Measurements from ENCODE around the gene PCDH9. TPM values are rescaled to one million over a fixed set of nuclear protein-coding genes. Genes with fewer than 3 reads are reported as not detected.

The PCDH9 gene
- total RNA-seq, 1 donor from 2014 or later, result 10.4 TPM

GRCh38 chr13:66275416-66275815, 954.7 kb downstream of the PCDH9 start:
- Histone ChIP-seq H3K4me1 (ENCODE audit: insufficient read depth, low read length) (no peaks in the 10 kb centered on the region), H3K9me3 (ENCODE audit: insufficient read depth, low read depth, low read length) (peaks cover 6% of the 10 kb centered on the region), H2AFZ (ENCODE audit: low read depth, low read length) (no peak overlapping the region), H3K27me3 (ENCODE audit: insufficient read depth, low read length) (no peaks in the 10 kb centered on the region), H3K27ac (ENCODE audit: low read depth, low read length) (no peak overlapping the region), H3K4me3 (ENCODE audit: insufficient read depth, low read depth, low read length) (no peak overlapping the region), H4K20me1 (ENCODE audit: insufficient read depth, low read length) (no peaks in the 10 kb centered on the region), H3K9ac (ENCODE audit: low read length) (no peak overlapping the region), H3K4me2 (ENCODE audit: low read length) (no peak overlapping the region), H3K36me3 (ENCODE audit: insufficient read depth, low read length) (no peaks in the 10 kb centered on the region), H3K79me2 (ENCODE audit: insufficient read depth, low read length) (no peaks in the 10 kb centered on the region)
- no peaks in the 10 kb centered on the region for H3K27me3 Mint-ChIP-seq (ENCODE audit: low read depth, unreplicated experiment)
- DNase-seq (ENCODE audit: low read depth) (no peak), FAIRE-seq (no peak)
- no peak overlapping the region for H3K27ac Mint-ChIP-seq (ENCODE audit: unreplicated experiment)
- H3K9me3 Mint-ChIP-seq (ENCODE audit: unreplicated experiment), result peaks cover 10% of the 10 kb centered on the region
- H3K4me1 Mint-ChIP-seq (ENCODE audit: low read depth, unreplicated experiment), result no peaks in the 10 kb centered on the region
- no peak for TF ChIP-seq EZH2 (IDR thresholded peaks at IDR 0.05; ENCODE audit: insufficient read depth, low read length)
- TF ChIP-seq CTCF (IDR thresholded peaks at IDR 0.05; ENCODE audit: insufficient read depth, low read depth, low read length), result no peak
- H3K4me3 Mint-ChIP-seq (ENCODE audit: unreplicated experiment), result no peak overlapping the region
- H3K36me3 Mint-ChIP-seq (ENCODE audit: low read depth, unreplicated experiment), result no peaks in the 10 kb centered on the region

- H3K36me3 ChIP-seq (ENCODE audit: insufficient read depth, low read length), result no peaks in the 10 kb centered on the region
- H3K79me2 ChIP-seq (ENCODE audit: insufficient read depth, low read length), result no peaks in the 10 kb centered on the region
- FAIRE-seq, result no peak
- peaks cover 6% of the 10 kb centered on the region for H3K9me3 ChIP-seq (ENCODE audit: insufficient read depth, low read depth, low read length)
- no peak overlapping the region for H2AFZ ChIP-seq (ENCODE audit: low read depth, low read length)
- DNase-seq (ENCODE audit: low read depth), result no peak
- no peak overlapping the region for H3K4me3 Mint-ChIP-seq (ENCODE audit: unreplicated experiment)
- no peak overlapping the region for H3K4me3 ChIP-seq (ENCODE audit: insufficient read depth, low read depth, low read length)
- no peaks in the 10 kb centered on the region for H3K4me1 Mint-ChIP-seq (ENCODE audit: low read depth, unreplicated experiment)
- H3K36me3 Mint-ChIP-seq (ENCODE audit: low read depth, unreplicated experiment), result no peaks in the 10 kb centered on the region
- no peak for TF ChIP-seq CTCF (IDR thresholded peaks at IDR 0.05; ENCODE audit: insufficient read depth, low read depth, low read length)
- TF ChIP-seq EZH2 (IDR thresholded peaks at IDR 0.05; ENCODE audit: insufficient read depth, low read length), result no peak
- H3K27ac Mint-ChIP-seq (ENCODE audit: unreplicated experiment), result no peak overlapping the region
- no peak overlapping the region for H3K9ac ChIP-seq (ENCODE audit: low read length)
- H4K20me1 ChIP-seq (ENCODE audit: insufficient read depth, low read length), result no peaks in the 10 kb centered on the region
- H3K27ac ChIP-seq (ENCODE audit: low read depth, low read length), result no peak overlapping the region
- no peaks in the 10 kb centered on the region for H3K27me3 ChIP-seq (ENCODE audit: insufficient read depth, low read length)
- no peaks in the 10 kb centered on the region for H3K27me3 Mint-ChIP-seq (ENCODE audit: low read depth, unreplicated experiment)
- H3K9me3 Mint-ChIP-seq (ENCODE audit: unreplicated experiment), result peaks cover 9% of the 10 kb centered on the region
- no peaks in the 10 kb centered on the region for H3K4me1 ChIP-seq (ENCODE audit: insufficient read depth, low read length)
- no peak overlapping the region for H3K4me2 ChIP-seq (ENCODE audit: low read length)
Observed at GRCh38 chr13:66273011-66273410, 957.1 kb downstream of the PCDH9 start.

- Histone ChIP-seq H3K79me2 (ENCODE audit: insufficient read depth, low read length) (no peaks in the 10 kb centered on the region), H4K20me1 (ENCODE audit: insufficient read depth, low read length) (no peaks in the 10 kb centered on the region), H2AFZ (ENCODE audit: low read depth, low read length) (no peak overlapping the region), H3K9ac (ENCODE audit: low read length) (no peak overlapping the region), H3K36me3 (ENCODE audit: insufficient read depth, low read length) (no peaks in the 10 kb centered on the region), H3K4me3 (ENCODE audit: insufficient read depth, low read depth, low read length) (no peak overlapping the region), H3K27me3 (ENCODE audit: insufficient read depth, low read length) (no peaks in the 10 kb centered on the region), H3K27ac (ENCODE audit: low read depth, low read length) (no peak overlapping the region), H3K4me2 (ENCODE audit: low read length) (no peak overlapping the region), H3K4me1 (ENCODE audit: insufficient read depth, low read length) (peaks cover 7% of the 10 kb centered on the region), H3K9me3 (ENCODE audit: insufficient read depth, low read depth, low read length) (no peaks in the 10 kb centered on the region)
- H3K4me3 Mint-ChIP-seq (ENCODE audit: unreplicated experiment), result no peak overlapping the region
- no peaks in the 10 kb centered on the region for H3K4me1 Mint-ChIP-seq (ENCODE audit: low read depth, unreplicated experiment)
- no peaks in the 10 kb centered on the region for H3K36me3 Mint-ChIP-seq (ENCODE audit: low read depth, unreplicated experiment)
- FAIRE-seq (no peak), DNase-seq (ENCODE audit: low read depth) (no peak)
- no peak overlapping the region for H3K27ac Mint-ChIP-seq (ENCODE audit: unreplicated experiment)
- H3K9me3 Mint-ChIP-seq (ENCODE audit: unreplicated experiment), result no peaks in the 10 kb centered on the region
- TF ChIP-seq EZH2 (IDR thresholded peaks at IDR 0.05; ENCODE audit: insufficient read depth, low read length) (no peak), CTCF (IDR thresholded peaks at IDR 0.05; ENCODE audit: insufficient read depth, low read depth, low read length) (no peak)
- no peaks in the 10 kb centered on the region for H3K27me3 Mint-ChIP-seq (ENCODE audit: low read depth, unreplicated experiment)
Observed at GRCh38 chr13:66266761-66267160, 963.4 kb downstream of the PCDH9 start.

Measured in astrocyte (in vitro differentiated cells and primary cell).